Measurements from ENCODE around the gene CAMK2N1.

- no peak for TF ChIP-seq AFF4 (CRISPR knock-in tag; IDR thresholded peaks at IDR 0.05; ENCODE audit: borderline replicate concordance)
- TF ChIP-seq CTCF (IDR thresholded peaks at IDR 0.05), result no peak
Observed at GRCh38 chr1:20481643-20482498, 4.1 kb downstream of the CAMK2N1 start.

Measured in WTC11 (cell line).